Panc1 (cell line): ENCODE data around the gene G2E3. TPM values are rescaled to one million over a fixed set of nuclear protein-coding genes. Genes with fewer than 3 reads are reported as not detected.

ENCODE experiments used
- ATAC-seq: fragments of 200-7000 bp; cut with Tn5 transposase; 2 replicates; pipeline ENCODE4 v1.9.1; 2020; ENCODE audit warnings: mild to moderate bottlenecking, moderate library complexity
- BruUV-seq: library from RNA; stranded (reverse); fragments of 400-500 nt; replicated peaks from 2 replicates; lab custom pipeline; 2021; lab: Mats Ljungman, UMichigan
- CTCF ChIA-PET: fragments of 300-600 bp; sonication (Branson Sonifier 250); formaldehyde crosslinking; loops from one replicate; lab custom pipeline; 2022; ENCODE audit warnings: antibody characterized with exemption; lab: Charles Lee
- POLR2A ChIA-PET: fragments of 300-600 bp; sonication (Branson Sonifier 250); formaldehyde crosslinking; loops from one replicate; lab custom pipeline; 2022; ENCODE audit warnings: antibody characterized with exemption; lab: Charles Lee
- DNase-seq: peaks from one replicate; pipeline ENCODE4 v3.0.0-alpha.2; 2010; ENCODE audit warnings: low read depth, low spot score
- H3K27ac ChIP-seq: 2 replicates; pipeline ENCODE4 v1.5.1; 2011; ENCODE audit warnings: mild to moderate bottlenecking, low read length, inconsistent platforms
- H3K27me3 ChIP-seq: fragments of 200-500 bp; sonication (Bioruptor generic); 2 replicates; pipeline ENCODE4 v1.6.0; 2014; ENCODE audit warnings: low read length, inconsistent platforms; ENCODE audit not compliant: control insufficient read depth, insufficient read depth
- H3K36me3 ChIP-seq: fragments of 200-500 bp; sonication (Bioruptor generic); 2 replicates; pipeline ENCODE4 v1.5.1; 2014; ENCODE audit warnings: inconsistent platforms, mild to moderate bottlenecking, low read length, moderate library complexity; ENCODE audit not compliant: control insufficient read depth, insufficient read depth
- H3K4me1 ChIP-seq: 2 replicates; pipeline ENCODE4 v1.5.1; 2011; ENCODE audit warnings: inconsistent platforms, mild to moderate bottlenecking, low read length, moderate library complexity; ENCODE audit not compliant: control insufficient read depth, insufficient read depth
- H3K4me3 ChIP-seq, 2 experiments: 2 replicates each; pipeline ENCODE4 v1.5.1; 2011 to 2012; ENCODE audit warnings: low read depth in 2 of 2, low read length in 2 of 2, mild to moderate bottlenecking in 2 of 2, inconsistent platforms in 1 of 2, moderate library complexity in 1 of 2
- H3K9me3 ChIP-seq: fragments of 200-500 bp; sonication (Bioruptor generic); 2 replicates; pipeline ENCODE4 v1.5.1; 2014; ENCODE audit warnings: low read depth, mild to moderate bottlenecking, inconsistent platforms, low read length, moderate library complexity; ENCODE audit not compliant: control insufficient read depth, insufficient read depth
- POLR2AphosphoS5 ChIP-seq: IDR thresholded peaks from 2 replicates; pipeline ENCODE4 v1.6.1; 2012; ENCODE audit warnings: mild to moderate bottlenecking, low read depth, low read length, moderate library complexity
- SIN3A ChIP-seq: IDR thresholded peaks from 2 replicates; pipeline ENCODE4 v1.6.1; 2012; ENCODE audit warnings: low read depth, mild to moderate bottlenecking, low read length, moderate library complexity, borderline replicate concordance; ENCODE audit not compliant: insufficient read depth
- TCF7L2 ChIP-seq: IDR thresholded peaks from 2 replicates; pipeline ENCODE4 v1.6.1; 2011; ENCODE audit warnings: mild to moderate bottlenecking, low read depth, low read length, inconsistent platforms
- in situ Hi-C: cut with HindIII; loops from 2 replicates; pipeline ENCODE4 v1.10.0; 2016; ENCODE audit warnings: low sequenced_read_pairs, low pct_unique_long_range_greater_than_20kb
- intact Hi-C: fragments of 100-400 bp; cut with micrococcal nuclease; formaldehyde crosslinking; loops from one replicate; pipeline ENCODE4 v1.10.0; 2022; ENCODE audit not compliant: unreplicated experiment
- total RNA-seq: library from RNA; stranded (reverse); gene quantifications from one replicate; pipeline ENCODE4 v1.2.1, GENCODE V29; 2021; ENCODE audit not compliant: unreplicated experiment
- TF ChIP-seq, protein P1 (sequence below), 2 experiments: IDR thresholded peaks; 2 replicates each; pipeline ENCODE4 v1.6.1; 2011 to 2012; ENCODE audit warnings: low read depth in 2 of 2, control low read depth in 1 of 2, low read length in 1 of 2, mild to moderate bottlenecking in 1 of 2, moderate library complexity in 1 of 2; ENCODE audit not compliant: insufficient read depth in 1 of 2
- TF ChIP-seq, protein P2 (sequence below): fragments of 450-650 bp; IDR thresholded peaks from 2 replicates; pipeline ENCODE4 v1.5.1; 2017; ENCODE audit warnings: mild to moderate bottlenecking

Gene G2E3
- total RNA-seq, 1 experiment from 2014 or later, result 27.5 TPM

DNA sequence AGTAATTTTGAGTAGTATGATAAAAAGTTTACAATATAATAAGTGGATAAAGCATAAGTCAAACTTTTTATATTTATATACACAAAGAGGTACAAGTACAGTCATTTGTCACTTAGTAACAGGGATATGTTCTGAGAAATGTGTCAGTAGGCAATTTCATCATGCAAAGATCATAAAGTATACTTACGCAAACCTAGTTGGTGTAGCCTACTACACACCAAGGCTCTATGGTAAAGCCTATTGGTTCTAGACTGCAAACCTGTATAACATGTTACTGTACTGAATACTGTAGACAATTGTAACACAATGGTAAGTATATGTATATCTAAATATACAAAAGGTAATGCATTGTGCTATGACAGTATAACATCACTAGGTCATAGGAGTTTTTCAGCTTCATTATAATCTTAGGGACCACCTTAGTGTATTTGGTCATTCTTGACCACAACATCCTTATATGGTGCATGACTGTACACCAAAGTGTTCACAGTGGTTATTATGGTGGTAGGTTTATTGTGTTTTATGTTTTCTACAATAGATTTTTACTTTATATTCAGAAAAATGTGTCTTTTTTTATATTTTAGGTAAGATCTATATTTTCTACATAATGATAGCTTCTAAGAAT, 48.3 kb downstream of the G2E3 start:
- Histone ChIP-seq H3K36me3 (peaks cover 15% of the 10 kb centered on the region), H3K4me3 (no peak overlapping the region), H3K27ac (no peak overlapping the region), H3K4me1 (no peaks in the 10 kb centered on the region), H3K9me3 (no peaks in the 10 kb centered on the region), H3K27me3 (no peaks in the 10 kb centered on the region)
- intact Hi-C loops, result no loop called here
- POLR2A ChIA-PET, result no interaction called here
- DNase-seq (no peak), ATAC-seq (no peak)
- TF ChIP-seq, protein P1, sequence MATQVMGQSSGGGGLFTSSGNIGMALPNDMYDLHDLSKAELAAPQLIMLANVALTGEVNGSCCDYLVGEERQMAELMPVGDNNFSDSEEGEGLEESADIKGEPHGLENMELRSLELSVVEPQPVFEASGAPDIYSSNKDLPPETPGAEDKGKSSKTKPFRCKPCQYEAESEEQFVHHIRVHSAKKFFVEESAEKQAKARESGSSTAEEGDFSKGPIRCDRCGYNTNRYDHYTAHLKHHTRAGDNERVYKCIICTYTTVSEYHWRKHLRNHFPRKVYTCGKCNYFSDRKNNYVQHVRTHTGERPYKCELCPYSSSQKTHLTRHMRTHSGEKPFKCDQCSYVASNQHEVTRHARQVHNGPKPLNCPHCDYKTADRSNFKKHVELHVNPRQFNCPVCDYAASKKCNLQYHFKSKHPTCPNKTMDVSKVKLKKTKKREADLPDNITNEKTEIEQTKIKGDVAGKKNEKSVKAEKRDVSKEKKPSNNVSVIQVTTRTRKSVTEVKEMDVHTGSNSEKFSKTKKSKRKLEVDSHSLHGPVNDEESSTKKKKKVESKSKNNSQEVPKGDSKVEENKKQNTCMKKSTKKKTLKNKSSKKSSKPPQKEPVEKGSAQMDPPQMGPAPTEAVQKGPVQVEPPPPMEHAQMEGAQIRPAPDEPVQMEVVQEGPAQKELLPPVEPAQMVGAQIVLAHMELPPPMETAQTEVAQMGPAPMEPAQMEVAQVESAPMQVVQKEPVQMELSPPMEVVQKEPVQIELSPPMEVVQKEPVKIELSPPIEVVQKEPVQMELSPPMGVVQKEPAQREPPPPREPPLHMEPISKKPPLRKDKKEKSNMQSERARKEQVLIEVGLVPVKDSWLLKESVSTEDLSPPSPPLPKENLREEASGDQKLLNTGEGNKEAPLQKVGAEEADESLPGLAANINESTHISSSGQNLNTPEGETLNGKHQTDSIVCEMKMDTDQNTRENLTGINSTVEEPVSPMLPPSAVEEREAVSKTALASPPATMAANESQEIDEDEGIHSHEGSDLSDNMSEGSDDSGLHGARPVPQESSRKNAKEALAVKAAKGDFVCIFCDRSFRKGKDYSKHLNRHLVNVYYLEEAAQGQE (IDR thresholded peaks at IDR 0.05; ENCODE audit: insufficient read depth in 1 of 2, low read depth in 2 of 2, low read length in 1 of 2), result no peak
- TF ChIP-seq TCF7L2 (no peak), SIN3A (no peak), POLR2AphosphoS5 (no peak)
- TF ChIP-seq, protein P2, sequence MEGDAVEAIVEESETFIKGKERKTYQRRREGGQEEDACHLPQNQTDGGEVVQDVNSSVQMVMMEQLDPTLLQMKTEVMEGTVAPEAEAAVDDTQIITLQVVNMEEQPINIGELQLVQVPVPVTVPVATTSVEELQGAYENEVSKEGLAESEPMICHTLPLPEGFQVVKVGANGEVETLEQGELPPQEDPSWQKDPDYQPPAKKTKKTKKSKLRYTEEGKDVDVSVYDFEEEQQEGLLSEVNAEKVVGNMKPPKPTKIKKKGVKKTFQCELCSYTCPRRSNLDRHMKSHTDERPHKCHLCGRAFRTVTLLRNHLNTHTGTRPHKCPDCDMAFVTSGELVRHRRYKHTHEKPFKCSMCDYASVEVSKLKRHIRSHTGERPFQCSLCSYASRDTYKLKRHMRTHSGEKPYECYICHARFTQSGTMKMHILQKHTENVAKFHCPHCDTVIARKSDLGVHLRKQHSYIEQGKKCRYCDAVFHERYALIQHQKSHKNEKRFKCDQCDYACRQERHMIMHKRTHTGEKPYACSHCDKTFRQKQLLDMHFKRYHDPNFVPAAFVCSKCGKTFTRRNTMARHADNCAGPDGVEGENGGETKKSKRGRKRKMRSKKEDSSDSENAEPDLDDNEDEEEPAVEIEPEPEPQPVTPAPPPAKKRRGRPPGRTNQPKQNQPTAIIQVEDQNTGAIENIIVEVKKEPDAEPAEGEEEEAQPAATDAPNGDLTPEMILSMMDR, result no peak
- CTCF ChIA-PET, result no interaction called here
- in situ Hi-C loops, result no loop called here
- no TSS peak for BruUV-seq

DNA sequence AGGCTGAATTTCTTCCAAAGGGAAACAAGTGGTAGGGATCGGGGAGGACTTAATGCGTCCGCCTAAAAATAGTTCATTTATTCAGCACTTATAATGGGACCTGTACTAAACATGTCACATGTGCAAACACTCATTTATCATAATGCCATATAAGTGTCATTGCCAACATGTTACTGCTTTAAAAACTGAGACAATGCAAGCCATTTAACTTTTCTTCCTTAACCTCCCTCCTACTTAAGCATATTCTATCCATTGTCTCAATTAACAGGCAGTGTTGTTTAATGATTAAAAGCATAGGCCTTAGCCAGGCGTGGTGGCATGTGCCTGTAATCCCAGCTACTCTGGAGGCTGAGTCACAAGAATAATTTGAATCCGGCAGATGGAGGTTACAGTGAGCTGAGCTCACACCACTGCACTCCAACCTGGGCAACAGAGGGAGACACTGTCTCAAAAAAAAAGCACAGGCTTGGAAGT, 49.6 kb downstream of the G2E3 start:
- POLR2A ChIA-PET, result no interaction called here

More for the DNA sequence above, 49.6 kb downstream of the G2E3 start:
- TF ChIP-seq POLR2AphosphoS5 (no peak), TCF7L2 (no peak), SIN3A (no peak)
- TF ChIP-seq, protein P1 (IDR thresholded peaks at IDR 0.05; ENCODE audit: insufficient read depth in 1 of 2, low read depth in 2 of 2, low read length in 1 of 2), result no peak
- TF ChIP-seq, protein P2, result no peak
- Histone ChIP-seq H3K27ac (no peak overlapping the region), H3K9me3 (no peaks in the 10 kb centered on the region), H3K36me3 (peaks cover 15% of the 10 kb centered on the region), H3K27me3 (no peaks in the 10 kb centered on the region), H3K4me3 (no peak overlapping the region), H3K4me1 (no peaks in the 10 kb centered on the region)
- ATAC-seq (no peak), DNase-seq (no peak)
- CTCF ChIA-PET, result no interaction called here
- BruUV-seq, result no TSS peak
- in situ Hi-C loops (no loop called here), intact Hi-C loops (no loop called here)
